Body of pancreas (tissue), 4 donors: ENCODE measurements around the gene EID1. TPM values are rescaled to one million over a fixed set of nuclear protein-coding genes. Genes with fewer than 3 reads are reported as not detected.

Source experiments
- ATAC-seq: fragments of 150-250 bp; one replicate; pipeline ENCODE4 v1.9.1; 2016
- DNase-seq, 4 donors: peaks; one replicate each; pipeline ENCODE4 v3.0.0-alpha.2; 2019
- H3K27ac ChIP-seq, 4 donors: fragments of 200-600 bp; sonication (generic); 1 replicate in 3 of 4; 2 replicates in 1 of 4; pipeline versions ENCODE4 v1.5.1 to v1.6.1; 2016 to 2019; ENCODE audit warnings: mild to moderate bottlenecking in 1 of 4, mixed read lengths in 1 of 4, moderate library complexity in 1 of 4
- H3K27me3 ChIP-seq, 2 donors: fragments of 200-600 bp; sonication (generic); one replicate each; pipeline ENCODE4 v1.6.0; 2016; ENCODE audit warnings: mild to moderate bottlenecking in 1 of 2
- H3K36me3 ChIP-seq, 2 donors: fragments of 200-600 bp; sonication (generic); replicated peaks in 1 of 2; 2 replicates each; pipeline ENCODE4 v1.5.1; 2016; ENCODE audit warnings: low read depth in 2 of 2; ENCODE audit not compliant: insufficient read depth in 1 of 2
- H3K4me1 ChIP-seq: fragments of 200-600 bp; sonication (generic); one replicate; pipeline ENCODE4 v1.6.0; 2016
- H3K4me3 ChIP-seq, 2 donors: fragments of 200-600 bp; sonication (generic); 1 replicate in 1 of 2; 2 replicates in 1 of 2; pipeline ENCODE4 v1.5.1; 2016 to 2019
- H3K9me3 ChIP-seq, 3 donors: fragments of 200-600 bp; sonication (generic); 1 replicate in 2 of 3; 2 replicates in 1 of 3; pipeline ENCODE4 v1.5.1; 2016
- POLR2A ChIP-seq, 3 donors: fragments of 450-650 bp; IDR thresholded peaks; one replicate each; pipeline ENCODE4 v1.6.1; 2016; ENCODE audit warnings: antibody characterized with exemption in 3 of 3, mild to moderate bottlenecking in 2 of 3
- WGBS, 2 donors: methylation state at CpG; one replicate each; pipeline ENCODE4 v1.1.5; 2017; 5-methylcytosine and 5-hydroxymethylcytosine counted together
- intact Hi-C: fragments of 100-400 bp; cut with DNase I; formaldehyde crosslinking; loops from one replicate; pipeline ENCODE4 v1.15.1; 2023
- total RNA-seq, 2 donors: library from RNA; depleted of rRNA; stranded (reverse); fragments of >200 nt; gene quantifications; one replicate each; pipeline ENCODE4 v1.1.0, GENCODE V29; 2016
- TF ChIP-seq, protein P1 (sequence below), 7 experiments: fragments of 450-650 bp in 4 of 7; fragments of 200-600 bp in 3 of 7; sonication (generic) in 3 of 7; IDR thresholded peaks; one replicate each; pipeline ENCODE4 v1.5.1; 2016 to 2019; ENCODE audit warnings: antibody characterized with exemption in 7 of 7

The EID1 gene
- total RNA-seq, 2 donors from 2014 or later: 60.0 to 182 TPM

DNA sequence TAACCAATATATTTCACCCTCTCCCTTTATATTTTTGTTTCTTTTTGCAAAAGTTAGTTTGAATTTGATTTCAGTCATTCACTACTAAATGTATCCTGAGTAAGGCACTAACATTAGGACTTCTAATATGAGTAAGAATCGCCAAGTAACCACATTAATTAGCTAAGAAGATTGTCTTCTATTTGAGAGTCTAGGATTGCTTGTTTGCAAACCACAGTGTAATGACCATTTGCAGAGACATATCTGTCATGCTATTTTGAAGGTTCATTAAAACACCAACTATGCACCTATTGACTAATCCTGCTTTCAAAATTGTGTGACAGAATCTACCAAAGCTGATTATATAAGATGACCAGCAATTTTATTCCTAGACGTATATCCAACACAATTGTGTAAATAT is 5.3 kb upstream of the EID1 start:
- H3K36me3 ChIP-seq: no peaks in the 10 kb centered on the region
- intact Hi-C loops: loop anchor here (10.0 kb wide), 1 partner anchor 752 kb away; the partner anchor contains the start of genes DTWD1 and FAM227B
- peaks cover 0 to 3% of the 10 kb centered on the region in 2 donors for H3K27me3 ChIP-seq
- H3K4me3 ChIP-seq: no peak overlapping the region
- DNase-seq (no peak), ATAC-seq (no peak)
- no peaks in the 10 kb centered on the region for H3K4me1 ChIP-seq
- H3K27ac ChIP-seq: no peak overlapping the region
- TF ChIP-seq, protein P1, sequence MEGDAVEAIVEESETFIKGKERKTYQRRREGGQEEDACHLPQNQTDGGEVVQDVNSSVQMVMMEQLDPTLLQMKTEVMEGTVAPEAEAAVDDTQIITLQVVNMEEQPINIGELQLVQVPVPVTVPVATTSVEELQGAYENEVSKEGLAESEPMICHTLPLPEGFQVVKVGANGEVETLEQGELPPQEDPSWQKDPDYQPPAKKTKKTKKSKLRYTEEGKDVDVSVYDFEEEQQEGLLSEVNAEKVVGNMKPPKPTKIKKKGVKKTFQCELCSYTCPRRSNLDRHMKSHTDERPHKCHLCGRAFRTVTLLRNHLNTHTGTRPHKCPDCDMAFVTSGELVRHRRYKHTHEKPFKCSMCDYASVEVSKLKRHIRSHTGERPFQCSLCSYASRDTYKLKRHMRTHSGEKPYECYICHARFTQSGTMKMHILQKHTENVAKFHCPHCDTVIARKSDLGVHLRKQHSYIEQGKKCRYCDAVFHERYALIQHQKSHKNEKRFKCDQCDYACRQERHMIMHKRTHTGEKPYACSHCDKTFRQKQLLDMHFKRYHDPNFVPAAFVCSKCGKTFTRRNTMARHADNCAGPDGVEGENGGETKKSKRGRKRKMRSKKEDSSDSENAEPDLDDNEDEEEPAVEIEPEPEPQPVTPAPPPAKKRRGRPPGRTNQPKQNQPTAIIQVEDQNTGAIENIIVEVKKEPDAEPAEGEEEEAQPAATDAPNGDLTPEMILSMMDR (IDR thresholded peaks at IDR 0.05): no peak
- TF ChIP-seq POLR2A (IDR thresholded peaks at IDR 0.05): no peak
- no peaks in the 10 kb centered on the region for H3K9me3 ChIP-seq
- 53 to 65% methylated on average over 2 of the region's 2 CpGs for WGBS, 2 donors

DNA sequence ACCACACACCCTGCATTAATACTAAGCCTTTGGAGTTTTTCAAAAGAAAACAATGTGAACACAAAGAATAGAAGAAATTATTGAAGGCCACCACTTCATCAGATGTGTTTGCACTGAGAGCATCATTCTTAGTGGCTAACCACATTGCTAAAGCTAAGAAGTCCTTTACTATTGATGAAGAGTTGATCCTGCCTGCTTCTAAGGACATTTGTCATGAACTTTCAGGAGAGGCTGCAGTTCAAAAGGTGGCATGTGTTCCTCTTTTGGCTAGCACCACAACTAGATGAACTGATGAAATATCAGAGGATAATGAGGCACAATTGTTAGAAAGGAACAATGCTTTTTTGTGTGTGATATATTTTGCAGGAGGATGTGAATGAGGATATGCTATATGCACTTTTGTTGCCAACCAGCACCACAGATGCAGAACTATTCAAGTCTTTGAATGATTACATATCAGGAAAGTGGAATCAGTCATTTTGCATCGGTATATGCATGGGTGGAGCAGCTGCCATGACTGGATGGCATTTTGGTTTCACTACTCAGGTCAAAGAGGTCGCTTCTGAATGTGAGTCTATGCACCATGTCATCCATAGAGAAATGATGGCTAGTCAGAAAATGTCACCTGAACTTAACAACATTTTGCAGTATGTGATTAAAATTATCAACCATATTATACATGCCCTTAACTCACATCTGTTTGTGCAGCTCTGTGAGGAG is 2.5 kb upstream of the EID1 start:
- WGBS, 2 donors: 64 to 66% methylated on average over 2 of the region's 2 CpGs
- H3K27me3 ChIP-seq: peaks cover 0 to 3% of the 10 kb centered on the region in 2 donors
- H3K4me3 ChIP-seq: no peak overlapping the region
- DNase-seq: no peak
- no peaks in the 10 kb centered on the region for H3K36me3 ChIP-seq
- no peak for ATAC-seq
- no peak overlapping the region for H3K27ac ChIP-seq
- TF ChIP-seq, protein P1 (IDR thresholded peaks at IDR 0.05): no peak
- no peak for TF ChIP-seq POLR2A (IDR thresholded peaks at IDR 0.05)
- H3K9me3 ChIP-seq: no peaks in the 10 kb centered on the region
- intact Hi-C loops: loop anchor here (10.0 kb wide), 1 partner anchor 749 kb away; the partner anchor contains the start of genes DTWD1 and FAM227B
- H3K4me1 ChIP-seq: peaks cover 17% of the 10 kb centered on the region

DNA sequence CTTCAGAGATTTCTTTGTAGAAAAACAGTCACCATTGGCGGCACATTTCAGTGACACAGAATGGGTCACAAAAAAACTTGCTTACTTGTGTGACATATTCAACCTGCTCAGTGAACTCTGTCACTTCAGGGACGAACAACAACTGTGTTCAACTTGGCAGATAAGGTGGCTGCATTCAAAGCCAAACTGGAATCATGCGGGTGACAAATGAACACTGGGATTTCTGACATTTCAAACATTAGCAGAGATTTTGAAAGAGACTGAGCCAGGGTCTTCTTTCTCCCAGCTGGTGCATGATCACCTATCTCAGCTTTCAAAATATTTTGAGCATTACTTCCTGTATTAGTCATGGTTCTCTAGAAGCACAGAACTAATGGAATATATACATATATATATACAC is 1.9 kb upstream of the EID1 start:
- 36 to 43% methylated on average over 3 of the region's 3 CpGs for WGBS, 2 donors
- intact Hi-C loops: loop anchor here (10.0 kb wide), 1 partner anchor 749 kb away; the partner anchor contains the start of genes DTWD1 and FAM227B
- Histone ChIP-seq H3K36me3 (no peaks in the 10 kb centered on the region), H3K4me3 (no peak overlapping the region), H3K4me1 (peaks cover 19% of the 10 kb centered on the region), H3K9me3 (no peaks in the 10 kb centered on the region), H3K27ac (no peak overlapping the region), H3K27me3 (peaks cover 0 to 3% of the 10 kb centered on the region in 2 donors)
- ATAC-seq (no peak), DNase-seq (no peak)
- no peak for TF ChIP-seq POLR2A (IDR thresholded peaks at IDR 0.05)
- TF ChIP-seq, protein P1 (IDR thresholded peaks at IDR 0.05): no peak

DNA sequence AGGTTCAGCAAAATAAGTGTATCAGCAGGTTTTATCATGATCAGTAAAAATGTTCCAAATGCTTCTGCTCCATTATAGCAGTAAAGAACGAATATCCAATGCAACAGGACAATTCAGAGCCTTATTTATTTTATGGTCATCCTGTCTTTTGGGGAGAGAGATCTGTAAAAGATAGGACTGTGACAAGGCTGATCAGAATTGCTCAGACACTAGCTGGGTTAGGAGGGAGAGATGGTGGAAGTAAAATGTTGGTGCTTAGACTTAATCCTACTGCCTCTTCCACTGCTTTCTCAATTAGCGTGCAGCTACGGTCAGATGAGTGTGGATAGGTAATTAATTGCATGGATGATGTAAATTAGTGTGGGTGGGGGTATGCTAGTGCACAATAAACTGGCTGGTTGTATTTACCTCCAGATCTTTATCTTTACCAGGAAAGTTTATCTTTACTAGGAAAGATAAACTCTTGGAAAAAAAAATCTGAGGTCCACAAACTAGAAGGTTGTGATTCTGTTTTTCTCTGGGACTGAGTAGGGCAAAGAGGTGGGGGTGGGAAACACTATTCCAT is 2.2 kb downstream of the EID1 start:
- Histone ChIP-seq H3K4me1 (peaks cover 19% of the 10 kb centered on the region), H3K9me3 (no peaks in the 10 kb centered on the region), H3K27me3 (no peaks in the 10 kb centered on the region), H3K27ac (no peak overlapping the region), H3K36me3 (no peaks in the 10 kb centered on the region), H3K4me3 (no peak overlapping the region)
- ATAC-seq (no peak), DNase-seq (no peak)
- no peak for TF ChIP-seq POLR2A (IDR thresholded peaks at IDR 0.05)
- TF ChIP-seq, protein P1 (IDR thresholded peaks at IDR 0.05): no peak
- intact Hi-C loops: loop anchor here (10.0 kb wide), 1 partner anchor 175 kb away; no protein-coding TSS in a partner anchor
- WGBS, 2 donors: 56 to 76% methylated on average over 3 of the region's 3 CpGs
